Liver (tissue), 9 donors: ENCODE measurements around the gene GABPB1. TPM values are rescaled to one million over a fixed set of nuclear protein-coding genes. Genes with fewer than 3 reads are reported as not detected.

Source experiments
- DNase-seq: peaks from one replicate; pipeline ENCODE4 v3.0.0-alpha.2; 2017; ENCODE audit warnings: low spot score
- H3K27ac ChIP-seq, 2 donors: one replicate each; pipeline ENCODE4 v1.7.0; 2013; ENCODE audit warnings: inconsistent platforms in 2 of 2, low read length in 2 of 2, control low read depth in 1 of 2, low read depth in 1 of 2, mild to moderate bottlenecking in 1 of 2
- H3K27me3 ChIP-seq, 4 donors: one replicate each; pipeline versions ENCODE4 v1.6.1 to v1.7.0; 2013; ENCODE audit warnings: low read length in 3 of 4, inconsistent platforms in 1 of 4, mild to moderate bottlenecking in 1 of 4, moderate library complexity in 1 of 4; ENCODE audit not compliant: control insufficient read depth in 4 of 4, insufficient read depth in 4 of 4
- H3K36me3 ChIP-seq, 4 donors: one replicate each; pipeline versions ENCODE4 v1.6.1 to v1.7.0; 2013; ENCODE audit warnings: low read length in 3 of 4, mild to moderate bottlenecking in 3 of 4, low read depth in 1 of 4, moderate library complexity in 1 of 4; ENCODE audit not compliant: control insufficient read depth in 4 of 4, insufficient read depth in 3 of 4
- H3K4me1 ChIP-seq, 4 donors: one replicate each; pipeline versions ENCODE4 v1.6.1 to v1.7.0; 2013; ENCODE audit warnings: low read length in 3 of 4, mild to moderate bottlenecking in 3 of 4, moderate library complexity in 1 of 4; ENCODE audit not compliant: control insufficient read depth in 4 of 4, insufficient read depth in 4 of 4
- H3K4me3 ChIP-seq, 3 donors: one replicate each; pipeline versions ENCODE4 v1.6.1 to v1.7.0; 2013; ENCODE audit warnings: low read length in 3 of 3, control low read depth in 1 of 3, low read depth in 1 of 3, mild to moderate bottlenecking in 1 of 3
- H3K9ac ChIP-seq, 2 donors: one replicate each; pipeline ENCODE4 v1.7.0; 2013; ENCODE audit warnings: low read length in 2 of 2, mild to moderate bottlenecking in 2 of 2, moderate library complexity in 2 of 2, control low read depth in 1 of 2, low read depth in 1 of 2
- H3K9me3 ChIP-seq, 4 donors: one replicate each; pipeline versions ENCODE4 v1.6.1 to v1.7.0; 2013; ENCODE audit warnings: low read length in 3 of 4; ENCODE audit not compliant: control insufficient read depth in 4 of 4
- ATF3 ChIP-seq: IDR thresholded peaks from 2 replicates; pipeline ENCODE4 v1.6.1; 2016; ENCODE audit warnings: antibody characterized with exemption
- CTCF ChIP-seq: fragments of 150-350 bp; IDR thresholded peaks from 2 replicates; pipeline ENCODE4 v1.5.1; 2017; ENCODE audit warnings: improper control_type of control experiment, low read depth, low read length; ENCODE audit not compliant: missing input control
- EGR1 ChIP-seq, 2 donors: IDR thresholded peaks; 2 replicates each; pipeline ENCODE4 v1.6.1; 2016 to 2018; ENCODE audit warnings: antibody characterized with exemption in 2 of 2, low read depth in 2 of 2
- FOXA1 ChIP-seq: IDR thresholded peaks from 2 replicates; pipeline ENCODE4 v1.6.1; 2016; ENCODE audit warnings: antibody characterized with exemption
- FOXA2 ChIP-seq: IDR thresholded peaks from 2 replicates; pipeline ENCODE4 v1.6.1; 2016; ENCODE audit warnings: antibody characterized with exemption
- GABPA ChIP-seq, 2 donors: IDR thresholded peaks in 1 of 2; conservative IDR thresholded peaks in 1 of 2; 2 replicates each; pipeline ENCODE4 v1.6.1; 2016; ENCODE audit warnings: antibody characterized with exemption in 2 of 2, mild to moderate bottlenecking in 1 of 2, moderate library complexity in 1 of 2
- HNF4A ChIP-seq, 2 donors: conservative IDR thresholded peaks; 2 replicates each; pipeline ENCODE4 v1.6.1; 2016; ENCODE audit warnings: antibody characterized with exemption in 2 of 2, mild to moderate bottlenecking in 2 of 2
- HNF4G ChIP-seq: IDR thresholded peaks from 2 replicates; pipeline ENCODE4 v1.6.1; 2016; ENCODE audit warnings: antibody characterized with exemption
- JUND ChIP-seq, 2 donors: IDR thresholded peaks; 2 replicates each; pipeline ENCODE4 v1.6.1; 2016; ENCODE audit warnings: antibody characterized with exemption in 2 of 2
- MAX ChIP-seq: IDR thresholded peaks from 2 replicates; pipeline ENCODE4 v1.6.1; 2016; ENCODE audit warnings: antibody characterized with exemption
- NR2F2 ChIP-seq: IDR thresholded peaks from 2 replicates; pipeline ENCODE4 v1.6.1; 2016; ENCODE audit warnings: antibody characterized with exemption
- RAD21 ChIP-seq, 2 donors: IDR thresholded peaks; 2 replicates each; pipeline ENCODE4 v1.6.1; 2016; ENCODE audit warnings: antibody characterized with exemption in 2 of 2, mild to moderate bottlenecking in 2 of 2
- REST ChIP-seq: IDR thresholded peaks from 2 replicates; pipeline ENCODE4 v1.6.1; 2016; ENCODE audit warnings: antibody characterized with exemption, mild to moderate bottlenecking
- RXRA ChIP-seq, 2 donors: IDR thresholded peaks; 2 replicates each; pipeline ENCODE4 v1.6.1; 2017 to 2018; ENCODE audit warnings: antibody characterized with exemption in 2 of 2, mild to moderate bottlenecking in 1 of 2
- SP1 ChIP-seq: IDR thresholded peaks from 2 replicates; pipeline ENCODE4 v1.6.1; 2018; ENCODE audit warnings: antibody characterized with exemption, mild to moderate bottlenecking
- TAF1 ChIP-seq: conservative IDR thresholded peaks from 2 replicates; pipeline ENCODE4 v1.6.1; 2016; ENCODE audit warnings: antibody characterized with exemption, mild to moderate bottlenecking
- YY1 ChIP-seq: IDR thresholded peaks from 2 replicates; pipeline ENCODE4 v1.6.1; 2016; ENCODE audit warnings: antibody characterized with exemption, mild to moderate bottlenecking
- ZBTB33 ChIP-seq: IDR thresholded peaks from 2 replicates; pipeline ENCODE4 v1.6.1; 2016; ENCODE audit warnings: antibody characterized with exemption
- whole genome bisulfite sequencing: extraction: QIAGEN DNeasy Blood & Tissue Kit; methylation state at CpG from one replicate; pipeline ENCODE4 v1.1.7; 2013; 5-methylcytosine and 5-hydroxymethylcytosine counted together
- polyA plus RNA-seq, 2 donors: library from polyadenylated mRNA; stranded (reverse) in 1 of 2; unstranded in 1 of 2; fragments of 200-250 nt in 1 of 2; fragments of >200 nt in 1 of 2; fragmentation: Nextera tagmentation in 1 of 2; extraction: Ambion mirVana in 1 of 2; gene quantifications; one replicate each; pipeline versions ENCODE4 v1.2.1 to v1.2.3, GENCODE V29; 2013 to 2015
- total RNA-seq, 2 donors: library from RNA; depleted of rRNA; stranded (reverse); fragments of >200 nt; gene quantifications; one replicate each; pipeline ENCODE4 v1.2.3, GENCODE V29; 2014
- donor health status: healthy.
- donor health status: healthy.
- donor health status: healthy.
- donor health status: healthy.
- donor health status: healthy.

GABPB1 gene
- total and polyA plus RNA-seq, 4 donors, result 4.4 to 23.6 (median 9.8) TPM

- Histone ChIP-seq H3K36me3 (peaks cover 0 to 41% (median 16%) of the 10 kb centered on the region in 4 donors), H3K4me1 (peaks cover 17 to 56% (median 44%) of the 10 kb centered on the region in 4 donors), H3K4me3 (no peak overlapping the region), H3K9me3 (no peaks in the 10 kb centered on the region), H3K9ac (no peak overlapping the region), H3K27me3 (no peaks in the 10 kb centered on the region), H3K27ac (peak overlapping the region in 1 of 2 donors; percentile 19)
- TF ChIP-seq REST, result no peak
- no peak for TF ChIP-seq ATF3
- no peak for TF ChIP-seq FOXA1
- TF ChIP-seq RXRA (IDR thresholded peaks at IDR 0.05), result no peak
- TF ChIP-seq TAF1, result no peak
- no peak for TF ChIP-seq EGR1 (IDR thresholded peaks at IDR 0.05; ENCODE audit: low read depth in 2 of 2)
- no peak for TF ChIP-seq FOXA2
- no peak for TF ChIP-seq YY1
- TF ChIP-seq HNF4A (conservative IDR thresholded peaks at IDR 0.05), result no peak
- no peak for TF ChIP-seq JUND (IDR thresholded peaks at IDR 0.05)
- TF ChIP-seq ZBTB33, result no peak
- no peak for DNase-seq
Measured at GRCh38 chr15:50233192-50233736, 121.7 kb downstream of the GABPB1 start.

GRCh38 chr15:50232791-50233190, 122.2 kb downstream of the GABPB1 start:
- DNase-seq, result peak; percentile 31
- Histone ChIP-seq H3K36me3 (peaks cover 0 to 42% (median 16%) of the 10 kb centered on the region in 4 donors), H3K9me3 (no peaks in the 10 kb centered on the region), H3K4me1 (peaks cover 17 to 51% (median 40%) of the 10 kb centered on the region in 4 donors), H3K27ac (no peak overlapping the region), H3K4me3 (no peak overlapping the region), H3K9ac (no peak overlapping the region), H3K27me3 (no peaks in the 10 kb centered on the region)
- WGBS, result 93% methylated on average over 2 of the region's 2 CpGs
- TF ChIP-seq REST (no peak), SP1 (no peak), RXRA (IDR thresholded peaks at IDR 0.05) (no peak), JUND (IDR thresholded peaks at IDR 0.05) (no peak), FOXA2 (no peak), YY1 (no peak), MAX (no peak), ZBTB33 (no peak), HNF4A (conservative IDR thresholded peaks at IDR 0.05) (no peak), CTCF (no peak), HNF4G (no peak), RAD21 (IDR thresholded peaks at IDR 0.05) (no peak), EGR1 (IDR thresholded peaks at IDR 0.05; ENCODE audit: low read depth in 2 of 2) (no peak), NR2F2 (no peak), GABPA (IDR thresholded peaks at IDR 0.05 in 1 of 2, conservative IDR thresholded peaks at IDR 0.05 in 1 of 2) (no peak)
